ENCODE data around the gene FGFBP2.

GRCh38 chr4:15951781-15952180 lies 11.2 kb downstream of the FGFBP2 start:
- TF ChIP-seq POLR2A (IDR thresholded peaks at IDR 0.05), result no peak
- TF ChIP-seq CTCF (IDR thresholded peaks at IDR 0.05), result no peak
